HG03460 (cell line): ENCODE results near the gene FAM117A.
A peak's percentile ranks its signal among the peaks of the same experiment; 100 is the strongest.

Experiments
- ATAC-seq: cut with Tn5 transposase; IDR thresholded peaks from one replicate; pipeline ENCODE4 v1.9.1; 2021; ENCODE audit not compliant: unreplicated experiment

FAM117A gene

DNA sequence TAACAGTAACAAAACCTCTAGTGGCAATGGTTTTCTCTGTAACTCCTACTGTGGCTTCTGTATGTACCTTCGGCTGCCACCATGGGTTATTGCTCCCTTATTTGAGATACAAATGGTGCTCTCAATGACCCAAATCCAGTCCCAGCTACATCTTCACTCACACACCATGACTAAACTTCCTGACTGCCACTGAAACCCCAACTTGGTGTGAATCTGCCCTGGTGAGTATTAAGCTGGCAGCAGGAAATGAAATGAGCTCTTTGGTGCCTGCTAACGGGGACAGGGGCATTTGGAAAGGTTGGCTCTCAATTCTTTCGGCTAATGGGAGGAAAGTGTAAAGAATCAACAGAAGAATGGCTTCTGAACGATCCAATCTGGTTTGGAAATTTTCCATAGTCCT is 48.7 kb downstream of the FAM117A start:
- no peak for ATAC-seq

DNA sequence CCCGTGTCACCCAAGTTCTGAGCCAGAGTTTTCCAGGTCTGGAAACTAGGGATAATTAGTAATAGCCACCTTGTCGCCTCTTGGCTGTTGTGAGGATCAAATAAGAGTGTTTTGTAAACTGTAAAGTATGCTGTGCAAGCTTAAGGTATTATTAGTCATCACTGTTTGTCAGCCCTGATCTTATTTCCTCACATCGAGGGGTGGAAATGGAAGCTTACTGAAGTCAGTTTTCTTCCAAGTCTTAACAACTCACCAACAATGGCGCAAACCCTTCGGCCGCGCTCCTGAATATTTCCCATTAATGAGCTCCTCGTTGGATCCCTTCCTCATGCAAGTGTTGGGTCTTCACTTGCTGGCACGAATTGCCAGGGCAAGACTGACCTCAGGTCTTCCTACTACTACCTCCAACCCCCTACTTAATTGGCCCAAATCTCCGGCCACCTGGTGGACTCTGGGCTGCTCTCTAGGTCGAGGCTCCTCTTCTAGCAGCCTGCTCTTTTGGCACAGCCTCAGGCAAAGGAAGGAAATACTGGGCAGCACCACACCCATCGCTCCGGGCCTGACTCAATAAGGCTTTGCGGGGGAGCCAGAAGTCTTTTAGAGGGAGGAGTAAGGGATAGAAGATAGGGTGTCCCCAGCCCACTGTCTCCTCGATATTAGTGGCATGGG is 55.3 kb downstream of the FAM117A start:
- ATAC-seq = no peak

DNA sequence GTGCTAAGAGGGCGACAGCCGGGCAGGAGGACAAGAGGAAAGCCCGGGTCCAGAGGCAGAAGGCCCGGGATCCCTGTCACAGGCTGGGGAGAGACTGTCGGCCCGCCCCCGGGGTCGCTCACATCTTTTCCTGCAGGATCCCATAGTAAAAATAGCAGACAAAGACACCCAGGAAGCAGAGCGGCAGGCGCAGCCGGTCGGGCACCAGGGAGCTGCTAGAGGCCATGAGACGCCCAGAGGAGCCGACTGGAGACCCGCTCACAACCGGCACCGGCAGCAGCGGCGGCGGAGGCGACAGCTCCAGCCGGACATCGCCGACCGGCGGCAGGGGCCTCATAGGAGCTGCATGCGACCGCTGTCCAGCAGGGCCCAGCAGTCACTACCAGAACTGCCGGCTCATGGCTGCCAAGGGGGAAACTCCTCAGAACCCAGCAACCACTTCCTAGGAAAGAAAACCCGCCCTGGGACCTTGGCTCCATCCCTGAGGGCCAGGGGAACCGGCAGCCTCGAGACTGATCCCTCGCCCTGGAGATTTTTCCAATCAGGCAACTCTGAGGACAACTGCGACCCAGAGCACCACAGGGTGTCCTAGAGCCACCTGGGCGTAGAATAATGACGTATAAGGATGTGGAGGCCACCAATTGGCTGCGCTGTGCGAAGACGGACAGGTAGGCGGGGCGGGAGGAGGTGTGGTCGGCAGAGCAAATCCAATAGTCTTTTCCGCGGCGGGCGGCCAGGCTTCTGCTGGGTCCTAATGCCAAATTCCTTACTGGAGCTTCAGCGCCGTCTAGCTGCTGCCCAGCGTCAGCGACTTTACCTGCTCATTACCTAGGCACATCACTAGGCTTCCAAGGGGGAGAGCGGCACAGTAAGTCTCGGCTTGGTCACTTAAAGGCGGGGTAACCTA is 56.1 kb downstream of the FAM117A start, which contains the start of gene SLC35B1:
Gene SLC35B1 (minus strand): TSS at position 357 of the 907 bp plus-strand sequence. CDS start 131 bp downstream, at position 226.
- peak; percentile 83 for ATAC-seq

DNA sequence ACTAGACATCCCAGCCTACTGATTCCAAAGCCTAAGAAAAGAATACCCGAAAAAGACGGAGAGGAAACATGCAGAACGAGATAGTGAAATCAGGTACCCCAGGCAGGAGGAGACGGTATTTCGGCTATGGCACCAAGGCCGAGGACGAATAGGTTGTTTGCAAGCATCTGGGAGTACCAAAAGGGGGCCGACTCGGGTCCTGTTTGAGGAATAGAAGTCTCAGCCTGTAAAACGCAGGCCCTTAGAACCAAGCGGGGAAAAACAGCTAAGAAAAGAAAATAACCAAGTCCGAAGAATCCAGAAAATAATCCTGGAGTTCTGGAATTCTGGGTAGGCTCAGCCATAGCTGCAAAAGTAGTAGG is 56.7 kb downstream of the FAM117A start:
- ATAC-seq = no peak

- no peak for ATAC-seq
These were observed 58.7 kb downstream of the FAM117A start for GRCh38 chr17:49705254-49705653.

- no peak for ATAC-seq
These were observed 60.2 kb downstream of the FAM117A start for GRCh38 chr17:49703557-49704277.

- no peak for ATAC-seq
These were observed 63.0 kb downstream of the FAM117A start for GRCh38 chr17:49700960-49701359.

DNA sequence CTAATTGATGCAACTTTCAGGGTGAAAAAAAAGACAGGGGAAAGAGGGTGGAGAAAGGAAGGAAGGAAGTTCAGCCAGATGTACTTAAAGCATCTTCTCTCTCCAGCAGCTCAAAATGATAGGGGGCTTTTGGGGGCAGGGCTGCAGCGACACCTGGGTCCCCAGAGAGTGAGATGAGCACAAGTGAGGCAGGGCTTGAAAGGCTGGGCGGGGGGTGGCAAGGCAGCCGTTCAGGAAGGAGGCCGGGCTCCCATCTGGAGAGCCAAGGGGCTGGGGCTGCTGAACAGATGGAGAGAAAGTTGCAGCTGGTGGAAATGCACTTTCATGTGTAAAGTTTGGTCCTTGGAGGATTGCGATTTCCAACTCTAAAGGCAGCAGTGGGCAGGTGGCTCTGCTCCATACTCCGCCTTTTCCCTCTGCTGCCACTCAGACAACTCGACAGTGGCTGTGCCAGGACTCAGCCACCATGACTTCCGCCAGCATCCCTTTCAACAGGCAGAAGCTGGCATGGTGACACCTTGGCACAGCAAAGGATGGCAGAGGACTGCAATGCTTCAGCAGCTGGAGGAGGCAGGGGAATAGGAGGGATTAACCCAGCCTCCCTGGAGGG is 63.9 kb downstream of the FAM117A start:
- no peak for ATAC-seq

DNA sequence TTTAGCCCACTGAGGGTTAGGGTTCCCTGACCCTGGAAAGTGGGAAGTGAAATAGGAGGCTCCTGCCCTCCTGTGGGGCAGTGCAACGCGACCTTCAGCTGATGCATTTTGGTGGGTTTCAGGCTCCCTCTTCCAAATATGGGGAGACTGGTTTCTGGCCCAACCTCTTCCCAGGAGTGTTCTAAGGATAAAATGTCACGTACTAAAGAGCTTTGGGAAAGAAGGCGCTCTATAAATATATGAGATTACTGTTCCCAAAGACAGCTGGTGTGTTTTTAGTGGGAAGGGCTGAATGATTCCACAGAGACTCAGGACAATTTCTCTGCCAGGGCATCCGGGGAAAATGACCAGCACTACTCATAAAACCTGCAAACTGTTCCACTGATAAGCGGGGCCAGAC is 65.9 kb downstream of the FAM117A start:
- no peak for ATAC-seq

DNA sequence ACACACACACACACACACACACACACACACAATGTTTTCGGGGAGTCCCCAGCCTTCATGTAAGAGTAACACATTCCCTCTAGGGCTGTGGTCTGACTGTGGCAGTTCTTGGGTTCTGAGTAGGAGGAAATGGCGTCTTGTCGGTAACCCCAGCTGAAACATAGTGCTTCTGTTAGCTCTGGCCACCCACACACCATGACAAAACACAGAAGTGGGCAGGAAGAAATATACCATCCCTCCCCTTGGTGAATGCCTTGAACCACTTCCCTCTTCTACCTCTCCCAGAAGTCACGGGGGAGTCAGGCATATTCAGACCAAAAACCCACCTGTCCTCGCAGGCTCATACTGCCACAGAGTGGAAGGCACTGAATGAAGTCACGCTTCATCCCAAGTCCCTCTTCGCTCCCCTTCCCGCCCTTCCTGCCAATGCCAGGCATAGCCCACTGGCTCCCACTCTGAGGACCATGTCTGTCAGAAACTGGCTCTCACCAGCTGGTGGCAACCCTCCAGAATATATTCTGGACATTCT is 67.6 kb downstream of the FAM117A start:
- ATAC-seq = no peak

DNA sequence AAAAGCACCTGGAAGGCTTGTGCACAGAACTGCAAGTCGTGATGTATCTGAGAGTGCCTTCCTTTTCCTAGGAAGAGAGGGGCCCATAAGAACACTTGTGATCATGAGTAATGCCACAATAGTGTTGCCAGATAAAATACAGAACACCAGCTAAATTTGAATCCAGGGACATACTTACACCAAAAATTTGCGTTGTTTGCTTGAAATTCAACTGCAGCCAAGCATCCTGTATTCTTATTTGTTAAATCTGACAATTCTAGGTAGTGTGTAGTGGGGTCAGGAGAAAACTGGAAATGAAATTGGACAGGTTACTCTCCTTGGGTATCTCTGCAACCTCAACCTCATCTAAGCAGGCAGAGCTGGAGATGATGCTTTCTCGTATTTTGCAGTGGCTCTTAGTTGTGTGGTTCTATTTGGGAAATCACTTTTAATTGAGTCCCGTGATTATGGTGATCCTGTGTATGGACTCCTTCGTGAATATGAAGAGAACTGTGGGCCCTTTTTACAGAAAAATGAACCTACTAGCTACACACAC is 68.2 kb downstream of the FAM117A start:
- ATAC-seq = no peak

DNA sequence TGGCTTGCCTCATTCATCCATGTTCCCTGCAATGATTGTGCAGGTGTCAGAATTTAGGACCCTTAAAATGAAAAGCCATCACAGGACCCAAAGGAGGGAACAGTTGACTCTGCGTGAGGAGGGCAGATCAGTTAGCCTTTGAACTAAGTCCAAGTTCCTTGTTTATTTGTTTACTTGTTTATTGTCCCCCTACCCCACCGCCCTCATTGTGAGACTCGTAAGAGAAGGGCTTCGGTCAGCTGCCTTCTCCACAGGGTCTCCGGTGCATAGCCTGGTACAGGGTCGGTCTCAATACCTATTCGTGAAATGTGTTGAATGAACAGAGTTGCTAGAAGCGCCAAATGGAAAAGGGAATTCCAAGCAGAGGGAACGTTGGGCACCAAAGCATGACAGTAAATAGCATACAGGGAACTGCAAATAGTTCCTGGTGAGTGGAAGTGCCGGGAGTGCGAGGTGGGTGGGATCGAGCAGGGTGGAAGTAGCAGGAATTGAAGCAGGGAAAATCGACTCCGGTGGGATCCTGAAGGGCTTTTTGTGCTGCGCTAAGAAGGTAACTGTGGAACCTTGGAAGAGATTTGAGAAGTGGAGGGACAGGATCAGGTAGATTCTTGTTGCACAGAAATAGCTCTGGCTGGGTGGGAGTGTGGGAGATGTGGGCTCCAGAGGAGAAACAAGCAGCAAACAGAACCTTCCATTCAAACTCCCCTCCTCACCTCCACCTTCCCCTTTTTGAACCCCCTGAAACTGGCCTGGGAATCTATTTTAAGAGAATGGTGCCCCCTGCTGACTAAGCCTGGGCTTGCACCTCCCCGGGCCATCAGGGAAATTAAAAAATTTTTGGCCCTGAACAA is 68.9 kb downstream of the FAM117A start:
- ATAC-seq = no peak

DNA sequence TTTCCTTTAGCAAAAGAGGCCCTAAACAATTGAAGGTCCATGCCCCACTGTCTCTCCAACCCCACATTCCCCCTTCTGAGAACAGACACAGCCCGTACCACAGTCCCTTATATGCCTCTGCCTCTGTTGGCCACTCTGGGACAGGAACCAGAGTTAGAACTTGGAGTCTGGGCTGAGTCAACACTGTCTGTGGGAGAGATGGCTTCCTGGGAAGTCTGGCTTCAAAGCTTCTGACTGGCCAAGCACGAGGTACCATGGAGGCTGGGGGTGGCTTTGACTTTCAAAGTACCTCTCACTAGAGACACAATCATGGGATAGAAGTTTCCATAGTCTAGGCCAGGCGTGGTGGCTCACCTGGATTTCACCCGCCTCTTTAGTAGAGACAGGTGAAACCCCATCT is 71.2 kb downstream of the FAM117A start:
- ATAC-seq = no peak

DNA sequence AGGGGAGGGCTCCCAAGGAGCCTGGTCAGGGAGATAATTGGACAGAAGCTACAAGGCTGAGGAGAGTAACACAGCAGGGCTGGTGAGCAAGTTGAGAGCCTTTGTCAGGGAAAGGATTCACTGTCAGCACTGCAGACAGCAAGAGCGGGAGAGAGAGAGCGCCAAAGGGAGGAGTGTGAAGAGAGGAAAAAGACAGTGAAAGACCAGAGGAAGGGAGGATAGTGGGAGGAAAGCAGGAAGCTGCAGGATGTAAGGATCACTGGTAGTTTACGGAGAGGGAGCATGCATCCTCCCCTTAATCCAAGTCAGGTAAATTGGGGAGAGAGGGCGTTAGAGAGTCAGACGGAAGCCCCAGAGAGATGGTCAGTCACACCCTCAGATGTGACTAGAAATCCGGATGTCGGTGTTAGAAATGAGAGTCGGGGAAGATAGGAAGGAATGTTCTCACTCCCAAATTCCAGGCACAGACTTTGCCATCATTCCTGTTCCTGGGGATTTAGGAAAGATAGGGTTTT is 72.2 kb downstream of the FAM117A start:
- ATAC-seq = no peak

DNA sequence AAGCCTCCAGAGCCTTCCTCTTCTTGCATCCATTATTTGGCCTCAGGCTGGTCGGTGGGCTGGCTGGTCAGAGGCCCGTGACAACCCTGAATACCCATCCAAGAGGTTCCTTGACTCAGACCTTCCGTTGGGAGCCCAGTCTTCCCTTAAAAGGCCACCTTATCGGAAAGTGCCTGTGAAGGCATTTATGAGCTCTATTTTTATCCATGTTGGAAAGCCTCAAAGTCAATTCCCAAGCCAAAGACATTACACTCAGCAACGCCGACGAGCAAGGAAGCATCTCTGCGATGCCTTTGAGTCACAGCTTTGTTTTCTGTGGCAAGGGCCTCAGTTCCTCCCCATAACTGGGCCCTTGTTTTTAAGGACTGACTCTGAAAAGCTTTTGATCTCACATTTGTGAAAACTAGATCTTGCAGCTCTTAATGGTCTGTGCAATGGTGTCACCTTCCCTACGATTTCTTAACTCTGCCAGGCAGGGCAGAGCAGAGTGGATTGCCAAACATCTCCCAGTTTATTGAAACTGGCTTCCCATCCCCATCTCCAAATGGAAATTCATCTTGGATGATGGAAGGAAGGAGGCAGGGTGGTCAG is 72.8 kb downstream of the FAM117A start:
- ATAC-seq = no peak

- ATAC-seq = no peak
These were observed 73.7 kb downstream of the FAM117A start for GRCh38 chr17:49690256-49690655.

- no peak for ATAC-seq
These were observed 75.1 kb downstream of the FAM117A start for GRCh38 chr17:49688848-49689247.

- ATAC-seq = no peak
These were observed 75.9 kb downstream of the FAM117A start for GRCh38 chr17:49687878-49688491.
